ENCODE measurements around the gene MFN2. TPM values are rescaled to one million over a fixed set of nuclear protein-coding genes. Genes with fewer than 3 reads are reported as not detected.
"Not testable (repeated sequence)": the region's sequence is repeated elsewhere in the genome, so short reads cannot be mapped to it uniquely, and the experiment has no call there.

MFN2 gene
- polyA plus RNA-seq, 1 donor from 2014 or later = 64.9 TPM

DNA sequence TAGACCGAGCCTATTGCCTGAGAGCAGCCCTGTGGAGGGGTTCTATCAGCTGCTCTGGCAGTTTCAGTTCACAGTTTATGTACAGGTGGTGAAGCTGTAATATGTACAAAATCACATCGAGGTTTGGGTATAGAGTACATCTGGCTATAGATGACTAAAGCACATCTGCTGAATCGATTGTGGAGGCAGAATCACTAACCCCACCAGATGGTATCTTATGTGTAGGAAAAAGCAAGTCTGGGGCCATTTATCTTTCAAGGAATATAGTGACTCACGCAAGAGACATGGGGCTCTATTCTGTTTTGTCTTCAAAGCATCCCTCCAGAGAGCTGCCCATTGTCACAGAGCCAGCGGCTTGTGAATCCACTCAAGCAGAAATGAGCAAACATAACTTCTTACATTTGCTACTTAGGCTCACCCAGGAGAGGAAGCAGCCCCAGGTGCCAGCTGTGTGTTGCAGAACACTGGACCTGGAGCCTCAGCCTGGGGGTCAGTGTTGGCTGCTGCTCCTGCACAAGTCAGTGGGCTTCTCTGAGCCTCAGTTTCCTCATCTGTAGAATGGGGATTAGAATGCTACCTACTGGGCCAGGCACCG lies 60.3 kb downstream of the MFN2 start:
- H3K9me2 ChIP-seq (ENCODE audit: insufficient read depth, low read length) = no peaks in the 10 kb centered on the region
- H3K27ac ChIP-seq (ENCODE audit: low read length) = no peak overlapping the region
- H3K9ac ChIP-seq (ENCODE audit: low read length) = no peak overlapping the region
- no peak overlapping the region for H2AFZ ChIP-seq (ENCODE audit: low read depth, low read length)
- no peaks in the 10 kb centered on the region for H4K20me1 ChIP-seq (ENCODE audit: insufficient read depth)
- TF ChIP-seq CTCF (IDR thresholded peaks at IDR 0.05; ENCODE audit: poor library complexity, severe bottlenecking) (no peak), REST (IDR thresholded peaks at IDR 0.05; ENCODE audit: borderline replicate concordance) (no peak), EZH2 (IDR thresholded peaks at IDR 0.05; ENCODE audit: borderline replicate concordance, insufficient read depth, low read length, poor library complexity, severe bottlenecking) (no peak), POLR2AphosphoS5 (IDR thresholded peaks at IDR 0.05) (no peak), TAF1 (IDR thresholded peaks at IDR 0.05; ENCODE audit: low read depth) (no peak), MXI1 (conservative IDR thresholded peaks at IDR 0.05; ENCODE audit: poor library complexity, severe bottlenecking) (no peak), RAD21 (conservative IDR thresholded peaks at IDR 0.05) (no peak), EP300 (conservative IDR thresholded peaks at IDR 0.05; ENCODE audit: poor library complexity, severe bottlenecking) (no peak), SMC3 (conservative IDR thresholded peaks at IDR 0.05; ENCODE audit: poor library complexity) (no peak)
- no peaks in the 10 kb centered on the region for H3K36me3 ChIP-seq (ENCODE audit: insufficient read depth, low read length)
- H3F3A ChIP-seq (ENCODE audit: insufficient read depth, low read length, poor library complexity, severe bottlenecking) = no peaks in the 10 kb centered on the region
- no peaks in the 10 kb centered on the region for H3K27me3 ChIP-seq (ENCODE audit: insufficient read depth, low read depth, low read length)
- no peaks in the 10 kb centered on the region for H3K79me2 ChIP-seq (replicated peaks; ENCODE audit: insufficient read depth, low read length)
- no peaks in the 10 kb centered on the region for H3K9me3 ChIP-seq (ENCODE audit: low read length)
- H3K4me2 ChIP-seq (ENCODE audit: low read length) = no peak overlapping the region
- H3K4me3 ChIP-seq (ENCODE audit: low read length) = no peak overlapping the region

GRCh38 chr1:12044187-12044877 lies 64.1 kb downstream of the MFN2 start:
- H3K27me3 ChIP-seq (ENCODE audit: insufficient read depth, low read depth, low read length); H3K36me3 ChIP-seq (ENCODE audit: insufficient read depth, low read length); H3F3A ChIP-seq (ENCODE audit: insufficient read depth, low read length, poor library complexity, severe bottlenecking); H3K27ac ChIP-seq (ENCODE audit: low read length); H3K9me3 ChIP-seq (ENCODE audit: low read length); H3K4me2 ChIP-seq (ENCODE audit: low read length); H3K4me3 ChIP-seq (ENCODE audit: low read length); H2AFZ ChIP-seq (ENCODE audit: low read depth, low read length); H3K79me2 ChIP-seq (replicated peaks; ENCODE audit: insufficient read depth, low read length); H3K9ac ChIP-seq (ENCODE audit: low read length); H4K20me1 ChIP-seq (ENCODE audit: insufficient read depth); H3K9me2 ChIP-seq (ENCODE audit: insufficient read depth, low read length): not testable (repeated sequence)

Data from neural cell (in vitro differentiated cells).